Transverse colon (tissue), 4 donors: Measurements from ENCODE around the gene CHRNA9.

Source experiments
- EP300 ChIP-seq: sonication (generic); formaldehyde crosslinking; IDR thresholded peaks from one replicate; pipeline ENCODE4 v1.6.1; 2017; ENCODE audit warnings: antibody characterized with exemption, low read depth
- POLR2A ChIP-seq: fragments of 450-650 bp; IDR thresholded peaks from one replicate; pipeline ENCODE4 v1.6.1; 2016; ENCODE audit warnings: antibody characterized with exemption, mild to moderate bottlenecking, moderate library complexity
- POLR2AphosphoS5 ChIP-seq, 3 donors: sonication (generic); formaldehyde crosslinking; IDR thresholded peaks; one replicate each; pipeline ENCODE4 v1.6.1; 2016; ENCODE audit warnings: antibody characterized with exemption in 3 of 3
- TF ChIP-seq, protein P1 (sequence below), 5 experiments: fragments of 200-600 bp in 3 of 5; fragments of 450-650 bp in 2 of 5; sonication (generic) in 3 of 5; IDR thresholded peaks; 1 replicate in 2 of 5; 2 replicates in 3 of 5; pipeline ENCODE4 v1.5.1; 2016 to 2017; ENCODE audit warnings: antibody characterized with exemption in 5 of 5, inconsistent platforms in 3 of 5, mild to moderate bottlenecking in 2 of 5, moderate library complexity in 1 of 5

GRCh38 chr4:40378619-40379018 is 43.5 kb downstream of the CHRNA9 start:
- TF ChIP-seq POLR2A (no peak), EP300 (no peak), POLR2AphosphoS5 (IDR thresholded peaks at IDR 0.05) (no peak)
- TF ChIP-seq, protein P1, sequence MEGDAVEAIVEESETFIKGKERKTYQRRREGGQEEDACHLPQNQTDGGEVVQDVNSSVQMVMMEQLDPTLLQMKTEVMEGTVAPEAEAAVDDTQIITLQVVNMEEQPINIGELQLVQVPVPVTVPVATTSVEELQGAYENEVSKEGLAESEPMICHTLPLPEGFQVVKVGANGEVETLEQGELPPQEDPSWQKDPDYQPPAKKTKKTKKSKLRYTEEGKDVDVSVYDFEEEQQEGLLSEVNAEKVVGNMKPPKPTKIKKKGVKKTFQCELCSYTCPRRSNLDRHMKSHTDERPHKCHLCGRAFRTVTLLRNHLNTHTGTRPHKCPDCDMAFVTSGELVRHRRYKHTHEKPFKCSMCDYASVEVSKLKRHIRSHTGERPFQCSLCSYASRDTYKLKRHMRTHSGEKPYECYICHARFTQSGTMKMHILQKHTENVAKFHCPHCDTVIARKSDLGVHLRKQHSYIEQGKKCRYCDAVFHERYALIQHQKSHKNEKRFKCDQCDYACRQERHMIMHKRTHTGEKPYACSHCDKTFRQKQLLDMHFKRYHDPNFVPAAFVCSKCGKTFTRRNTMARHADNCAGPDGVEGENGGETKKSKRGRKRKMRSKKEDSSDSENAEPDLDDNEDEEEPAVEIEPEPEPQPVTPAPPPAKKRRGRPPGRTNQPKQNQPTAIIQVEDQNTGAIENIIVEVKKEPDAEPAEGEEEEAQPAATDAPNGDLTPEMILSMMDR (IDR thresholded peaks at IDR 0.05): no peak
